ENCODE measurements around the gene ARPC1A.

DNA sequence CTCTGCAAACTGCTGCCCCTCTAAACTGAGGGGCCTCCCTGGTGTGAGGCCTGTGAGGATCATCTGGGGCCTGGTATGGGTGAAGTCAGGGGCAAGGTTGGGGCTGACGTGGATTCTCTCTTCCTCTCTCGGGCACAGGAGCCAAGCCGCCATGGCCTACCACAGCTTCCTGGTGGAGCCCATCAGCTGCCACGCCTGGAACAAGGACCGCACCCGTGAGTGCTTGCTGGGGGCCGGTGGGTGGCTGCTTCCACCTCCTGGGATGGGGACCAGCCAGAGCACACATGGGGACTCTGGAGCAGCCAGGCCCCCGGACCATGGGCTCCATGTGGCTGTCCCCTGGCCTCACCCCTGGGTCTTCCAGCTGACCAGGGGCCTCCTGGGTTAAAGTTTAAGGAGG lies 59.9 kb downstream of the ARPC1A start:
- no peak for TF ChIP-seq YY1 (IDR thresholded peaks at IDR 0.05; ENCODE audit: insufficient read depth, insufficient read length)
- TF ChIP-seq ZNF274 (IDR thresholded peaks at IDR 0.05; ENCODE audit: low read depth, low read length) = no peak
